ENCODE measurements around the gene AMY2B.
"Not testable (repeated sequence)": the region's sequence is repeated elsewhere in the genome, so short reads cannot be mapped to it uniquely, and the experiment has no call there.

The AMY2B gene

DNA sequence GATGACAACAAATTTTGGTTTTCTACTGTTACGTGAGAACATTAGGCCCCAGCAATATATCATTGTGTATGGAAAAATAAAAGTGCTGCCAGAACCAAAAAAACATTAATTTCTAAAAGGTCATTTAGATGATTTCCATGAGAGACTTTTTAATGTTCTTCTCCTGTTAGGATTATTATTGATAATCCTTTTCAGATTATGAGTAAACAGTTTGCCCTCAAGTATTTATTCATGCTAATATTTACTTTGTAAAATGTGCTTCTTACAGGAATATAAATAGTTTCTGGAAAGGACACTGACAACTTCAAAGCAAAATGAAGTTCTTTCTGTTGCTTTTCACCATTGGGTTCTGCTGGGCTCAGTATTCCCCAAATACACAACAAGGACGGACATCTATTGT is at the start of gene AMY2B:
Gene AMY2B (plus strand): TSS at position 301 of the 400 bp plus-strand sequence. CDS start 14 bp downstream, at position 315.
- not testable (repeated sequence) for DNase-seq

DNA sequence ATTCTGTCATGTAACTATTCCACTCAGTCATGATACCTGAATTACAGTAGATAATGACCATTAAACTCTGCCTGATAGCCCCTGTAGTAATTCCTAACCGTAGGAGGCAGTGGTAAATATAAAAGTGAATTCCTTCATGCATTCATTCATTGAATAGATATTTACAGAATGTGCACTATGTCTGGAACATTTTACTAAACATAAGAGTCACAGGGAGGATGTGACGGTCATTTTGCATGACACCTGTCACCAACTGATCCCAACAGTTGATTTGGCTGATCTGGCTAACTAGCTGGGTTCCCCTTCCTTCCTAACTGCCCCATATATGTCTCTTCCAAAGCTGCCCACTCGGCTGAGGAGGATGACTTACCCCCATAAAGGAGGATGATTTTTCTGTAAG is 48.0 kb upstream of the AMY2B start:
- no peak for DNase-seq

GRCh38 chr1:103525114-103525606 is 46.2 kb upstream of the AMY2B start:
- no peak for DNase-seq

DNA sequence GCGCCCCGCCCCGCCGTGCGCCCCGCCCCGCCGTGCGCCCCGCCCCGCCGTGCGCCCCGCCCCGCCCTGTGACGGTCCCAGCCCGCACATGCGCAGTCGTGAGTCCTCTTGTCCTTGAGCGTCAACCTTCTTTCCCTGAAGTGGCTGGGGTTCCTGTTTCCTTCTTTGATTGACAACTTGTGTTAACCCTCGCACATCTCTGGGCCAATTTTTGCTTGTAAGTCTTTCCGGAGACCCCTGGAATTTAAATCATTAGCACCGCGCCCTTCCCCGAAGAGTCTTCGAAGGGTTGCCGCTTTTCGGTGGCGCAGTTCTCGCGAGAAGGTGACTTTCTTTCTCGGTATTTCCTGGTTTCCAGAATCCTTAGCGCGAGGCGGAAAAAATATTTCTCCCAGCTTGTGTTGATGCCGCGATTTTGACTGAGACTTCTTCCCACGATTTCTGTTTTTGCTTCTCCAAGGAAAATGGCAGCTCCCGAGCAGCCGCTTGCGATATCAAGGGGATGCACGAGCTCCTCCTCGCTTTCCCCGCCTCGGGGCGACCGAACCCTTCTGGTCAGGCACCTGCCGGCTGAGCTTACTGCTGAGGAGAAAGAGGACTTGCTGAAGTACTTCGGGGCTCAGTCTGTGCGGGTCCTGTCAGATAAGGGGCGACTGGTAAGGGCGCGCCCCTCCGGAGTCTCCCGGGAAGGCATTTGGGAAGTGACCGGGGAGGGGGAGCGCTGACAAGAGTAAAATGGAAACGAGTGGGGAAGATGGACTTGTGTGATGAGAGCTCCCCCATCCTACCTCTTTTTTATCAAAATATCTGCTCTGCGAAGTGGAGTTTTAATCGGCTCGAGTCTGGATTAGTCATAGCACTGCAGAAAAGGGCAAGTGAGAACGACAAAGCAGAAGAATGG is 45.5 kb upstream of the AMY2B start, which contains the start of gene RNPC3:
Gene RNPC3 (plus strand): TSS at position 93 of the 901 bp plus-strand sequence. CDS start 372 bp downstream, at position 465.
- peak; percentile 79 for DNase-seq

DNA sequence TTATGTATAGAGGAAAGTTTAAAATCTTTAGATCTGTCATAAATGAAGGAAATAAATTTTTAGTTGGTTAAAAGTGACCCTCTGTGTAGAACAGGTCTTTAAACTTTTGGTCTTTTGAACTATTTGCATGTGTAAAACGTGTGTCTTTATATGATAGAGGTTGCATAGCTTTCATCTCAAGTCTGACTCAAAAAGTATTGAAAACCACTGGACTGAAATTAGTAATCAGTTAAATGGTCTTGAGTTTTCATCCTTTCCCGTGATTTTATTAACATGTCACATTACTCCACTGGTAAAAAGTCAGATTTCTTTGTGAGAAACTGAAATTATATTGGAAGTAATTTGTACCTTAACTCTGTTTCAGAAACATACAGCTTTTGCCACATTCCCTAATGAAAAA is 44.1 kb upstream of the AMY2B start:
- DNase-seq, result no peak

- peak; percentile 72 for DNase-seq
These were observed 41.6 kb upstream of the AMY2B start for GRCh38 chr1:103529746-103530145.

DNA sequence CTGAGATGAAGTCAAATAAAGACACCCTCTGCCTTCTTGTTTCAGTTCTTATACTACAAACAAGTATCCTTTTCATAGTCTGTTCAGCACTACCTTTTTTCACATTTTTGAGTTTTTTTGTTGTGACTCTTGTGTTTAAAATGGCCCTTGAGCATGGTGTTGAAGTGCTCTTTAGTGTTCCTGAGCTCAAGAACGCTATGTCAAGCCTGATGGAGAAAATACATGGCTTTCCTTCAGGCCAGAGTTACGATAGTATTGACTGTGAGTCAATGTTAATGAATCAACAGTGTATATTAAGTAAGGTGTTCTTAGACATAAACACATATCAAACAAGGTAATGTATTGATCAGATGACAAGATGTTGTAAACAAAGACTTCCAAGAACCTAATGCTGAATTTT is 33.2 kb upstream of the AMY2B start:
- no peak for DNase-seq

DNA sequence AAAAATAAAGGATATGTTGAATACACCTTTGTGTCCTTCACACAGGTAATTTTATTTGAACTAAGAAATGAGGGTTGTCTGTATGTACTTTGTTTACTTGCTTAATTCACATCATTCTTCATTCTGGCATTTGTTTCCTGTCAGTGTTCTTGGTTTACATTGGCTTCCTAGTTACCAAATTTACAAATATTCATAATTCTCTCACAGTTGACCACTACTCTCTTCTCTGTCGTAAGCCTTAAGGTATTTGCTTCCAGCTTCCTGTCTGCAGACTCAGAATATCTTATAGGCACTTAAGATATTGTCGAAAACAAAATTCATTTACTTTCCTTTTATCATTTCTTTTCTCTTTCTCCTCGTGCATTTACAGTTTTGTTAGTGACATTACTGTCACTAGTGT is 30.0 kb upstream of the AMY2B start:
- no peak for DNase-seq

DNA sequence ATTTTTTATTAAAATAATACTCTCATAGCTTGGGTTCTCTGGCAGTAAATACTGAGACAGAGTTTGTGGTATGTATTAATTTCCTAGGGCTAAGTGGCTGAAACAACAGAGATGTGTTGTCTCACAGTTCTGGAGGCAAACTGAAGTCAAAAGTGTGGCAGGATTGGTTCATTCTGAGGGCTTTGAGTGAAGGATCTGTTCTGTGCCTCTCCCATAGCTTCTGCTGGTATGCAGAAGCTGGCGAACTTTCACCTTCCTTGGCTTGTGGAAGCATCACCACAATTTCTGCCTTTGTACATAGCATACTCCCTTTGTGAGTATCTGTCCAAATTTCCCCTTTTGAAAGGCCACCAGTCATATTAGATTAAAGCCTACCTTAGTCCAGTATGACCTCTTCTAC is 24.9 kb upstream of the AMY2B start:
- DNase-seq, result no peak

DNA sequence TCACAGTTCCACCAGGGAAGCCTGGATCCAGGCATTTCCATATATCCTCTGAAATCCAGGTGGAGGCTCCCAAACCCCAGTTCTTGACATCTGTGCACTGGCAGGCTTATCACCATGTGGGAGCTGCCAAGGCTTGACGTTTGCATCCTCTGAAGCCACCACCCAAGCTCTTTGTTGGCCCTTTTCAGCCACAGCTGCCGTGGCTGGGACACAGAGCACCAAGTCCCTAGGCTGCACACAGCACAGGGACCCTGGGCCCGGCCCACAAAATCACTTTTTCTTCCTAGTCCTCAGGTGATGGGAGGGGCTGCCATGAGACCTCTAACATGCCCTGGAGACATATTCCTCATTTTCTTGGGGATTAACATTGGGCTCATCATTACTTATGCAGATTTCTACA is 23.5 kb upstream of the AMY2B start:
- DNase-seq, result no peak

- DNase-seq, result no peak
These were observed 11.0 kb upstream of the AMY2B start for GRCh38 chr1:103560427-103560826.

DNA sequence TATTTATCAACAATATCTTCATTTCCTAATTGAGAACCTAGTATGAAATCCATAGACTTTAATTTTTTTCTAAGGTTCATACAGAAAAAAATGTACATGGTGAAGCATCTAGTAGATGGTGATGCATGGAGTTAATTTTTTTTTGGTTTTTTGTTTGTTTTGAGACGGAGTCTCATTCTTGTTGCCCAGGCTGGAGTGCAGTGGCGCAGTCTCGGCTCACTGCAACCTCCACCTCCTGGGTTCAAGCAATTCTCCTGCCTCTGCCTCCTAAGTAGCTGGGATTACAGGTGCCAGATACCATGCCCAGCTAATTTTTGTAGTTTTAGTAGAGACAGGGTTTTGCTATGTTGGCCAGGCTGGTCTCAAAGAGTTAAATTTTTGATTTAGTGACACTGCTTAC is 10.3 kb upstream of the AMY2B start:
- not testable (repeated sequence) for DNase-seq

DNA sequence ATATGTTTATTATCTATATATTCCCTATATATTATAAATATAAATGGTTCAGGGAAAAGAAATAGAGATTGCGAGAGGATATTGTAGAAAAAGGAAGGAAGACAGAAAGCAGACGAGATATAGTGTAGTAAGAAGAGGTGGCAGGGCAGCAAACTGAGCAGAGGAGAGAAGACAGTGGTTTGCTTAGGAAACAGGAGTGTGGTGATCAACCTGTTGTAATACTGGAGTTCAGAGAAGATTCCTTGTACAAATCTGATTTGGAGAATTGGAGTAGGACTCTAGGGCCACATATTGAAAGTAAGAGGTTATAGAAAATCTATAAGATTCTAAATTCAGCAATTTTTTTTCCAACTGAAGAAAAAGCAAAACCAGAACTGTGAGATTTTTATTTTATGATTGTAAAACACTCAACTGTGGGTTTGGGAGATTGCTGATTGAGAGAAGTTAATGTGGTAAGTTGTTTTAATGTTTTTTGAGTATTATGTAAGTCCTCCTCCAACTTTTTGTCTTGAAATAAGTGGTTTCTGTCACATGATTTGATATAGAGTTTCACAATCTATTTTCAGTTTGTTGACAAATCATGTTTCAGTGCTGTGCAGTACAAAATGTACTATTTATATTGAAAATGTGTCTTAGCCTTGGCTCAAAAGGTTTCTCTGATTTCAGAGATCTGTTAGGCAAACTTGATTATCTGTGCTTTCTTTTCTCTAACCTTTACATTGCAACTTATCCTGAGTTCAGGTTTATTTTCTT is 9.6 kb upstream of the AMY2B start:
- no peak for DNase-seq

DNA sequence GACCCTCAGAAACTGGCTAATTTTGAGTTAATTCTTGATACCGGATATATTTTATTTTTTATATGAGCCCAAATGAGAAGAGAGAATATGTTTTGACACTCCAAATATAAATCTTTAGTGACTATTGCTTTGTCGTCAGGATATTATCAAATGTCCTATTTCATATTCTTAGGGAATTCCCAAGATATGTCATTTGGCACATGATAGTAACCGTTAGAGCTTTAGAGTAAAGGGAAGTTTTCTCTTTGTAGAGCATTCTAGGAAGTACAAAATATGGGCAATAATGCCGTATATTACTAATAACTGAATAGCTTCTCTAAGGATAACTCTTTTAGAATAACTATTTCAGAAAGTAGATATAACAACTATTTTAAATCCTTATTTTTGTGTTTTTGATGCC is 8.3 kb upstream of the AMY2B start:
- no peak for DNase-seq

- DNase-seq, result no peak
These were observed 1.9 kb upstream of the AMY2B start for GRCh38 chr1:103569493-103569892.

DNA sequence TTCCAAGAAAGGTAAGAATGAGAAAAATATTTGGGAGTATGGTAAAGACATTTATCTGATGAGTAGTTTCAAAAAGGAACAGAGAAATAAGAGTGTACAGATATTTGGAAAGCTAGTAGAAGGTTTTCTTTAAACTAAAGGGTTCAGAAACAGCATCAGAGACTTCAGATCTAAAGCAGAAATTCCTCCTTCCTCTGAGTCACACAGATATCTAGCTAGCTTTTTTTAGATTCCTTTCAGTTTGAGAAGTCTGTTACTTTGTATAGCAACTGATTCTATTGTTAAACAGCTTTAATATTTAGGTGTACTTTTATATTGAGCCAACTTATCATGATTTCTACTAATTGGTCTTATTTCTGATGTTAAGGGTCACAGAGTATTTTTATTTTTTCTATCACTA is 4.7 kb downstream of the AMY2B start:
- DNase-seq, result no peak

DNA sequence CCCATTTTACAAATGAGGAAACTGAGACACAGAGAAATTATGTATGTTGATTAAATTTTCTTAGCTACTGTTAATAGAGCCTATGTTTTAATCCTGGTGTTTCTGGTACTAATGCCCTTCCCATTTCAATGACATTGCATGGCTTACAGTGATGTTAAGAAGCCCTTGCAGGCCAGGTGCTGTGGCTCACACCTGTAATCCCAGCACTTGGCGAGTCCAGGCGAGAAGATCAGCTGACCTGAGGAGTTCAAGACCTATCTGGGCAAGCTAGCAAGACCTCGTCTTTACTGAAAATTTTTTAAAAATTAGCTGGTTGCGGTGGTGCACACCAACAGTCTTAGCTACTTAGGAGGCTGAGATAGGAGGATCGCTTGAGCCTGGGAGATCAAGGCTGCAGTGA is 5.4 kb downstream of the AMY2B start:
- not testable (repeated sequence) for DNase-seq

- DNase-seq, result no peak
These were observed 11.1 kb downstream of the AMY2B start for GRCh38 chr1:103582464-103582863.

- no peak for DNase-seq
These were observed 12.5 kb downstream of the AMY2B start for GRCh38 chr1:103583887-103584286.

DNA sequence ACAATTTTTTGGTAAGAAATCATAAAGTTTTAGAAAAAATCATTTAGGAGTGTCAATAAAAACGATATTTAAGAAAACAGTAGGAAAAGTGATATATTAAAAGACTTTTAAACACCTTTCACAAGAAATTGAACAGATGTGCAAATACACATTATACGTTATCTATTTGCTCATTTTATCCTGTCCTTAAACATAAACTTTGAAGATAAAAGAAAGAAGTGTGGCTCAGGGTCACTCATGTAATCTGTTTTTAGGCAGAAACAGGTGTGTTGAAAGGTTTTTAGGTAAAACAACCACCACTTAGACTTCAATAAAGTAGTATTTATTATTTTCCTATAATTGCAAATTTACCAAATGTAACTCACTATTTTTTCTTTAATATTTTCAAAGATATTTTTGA is 13.1 kb downstream of the AMY2B start:
- no peak for DNase-seq

DNA sequence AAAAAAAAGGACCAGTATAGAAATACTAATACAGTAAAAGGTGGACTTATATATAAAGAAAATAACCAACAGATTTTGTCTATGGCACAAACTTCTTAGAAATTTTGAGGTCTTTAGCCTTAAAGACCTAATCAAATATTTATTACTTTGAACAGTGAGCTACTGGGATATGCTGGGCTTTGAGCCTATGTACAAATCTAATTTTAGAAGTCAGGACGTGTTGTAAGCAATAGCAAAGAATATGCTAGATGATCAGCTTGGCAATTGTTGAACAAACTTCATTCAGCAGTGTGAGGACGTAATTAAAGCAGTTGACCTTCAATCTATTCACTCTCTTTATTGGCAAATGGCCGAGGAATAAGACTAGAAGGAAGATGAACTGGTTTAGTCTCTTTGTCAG is 31.4 kb downstream of the AMY2B start:
- not testable (repeated sequence) for DNase-seq

DNA sequence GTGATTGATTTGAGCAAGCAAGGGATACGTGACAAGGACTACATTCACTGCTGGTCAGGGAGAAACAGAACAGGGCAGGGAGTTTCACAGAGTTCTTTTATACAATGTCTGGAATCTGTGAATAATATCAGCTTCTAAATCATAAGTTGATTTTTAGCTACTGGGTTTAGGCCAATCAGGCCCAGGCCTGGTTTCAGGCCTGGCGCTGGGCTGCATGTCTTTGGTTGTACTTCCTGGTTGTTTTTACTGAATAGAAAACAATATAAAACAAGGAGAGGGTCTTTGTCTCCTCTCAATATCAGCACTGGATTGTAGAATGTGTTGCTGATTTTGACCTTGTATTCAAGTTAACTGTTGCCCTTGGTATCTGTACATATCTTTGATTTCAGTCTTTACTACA is 45.0 kb downstream of the AMY2B start:
- no peak for DNase-seq

- not testable (repeated sequence) for DNase-seq
These were observed 45.6 kb downstream of the AMY2B start, which contains the start of gene AMY2A for GRCh38 chr1:103616994-103617477. Gene AMY2A, plus strand, starts transcription at chr1:103617427. Its CDS starts 14 bp downstream, at chr1:103617441.
